Measurements from ENCODE around the gene CORO6. TPM values are rescaled to one million over a fixed set of nuclear protein-coding genes. Genes with fewer than 3 reads are reported as not detected.

The CORO6 gene
- total and polyA plus RNA-seq, 2 of the 13 experiments (the other 11 are each of a cell fraction or from before 2014, with no cell fraction given), result 0.42 to 0.82 TPM

DNA sequence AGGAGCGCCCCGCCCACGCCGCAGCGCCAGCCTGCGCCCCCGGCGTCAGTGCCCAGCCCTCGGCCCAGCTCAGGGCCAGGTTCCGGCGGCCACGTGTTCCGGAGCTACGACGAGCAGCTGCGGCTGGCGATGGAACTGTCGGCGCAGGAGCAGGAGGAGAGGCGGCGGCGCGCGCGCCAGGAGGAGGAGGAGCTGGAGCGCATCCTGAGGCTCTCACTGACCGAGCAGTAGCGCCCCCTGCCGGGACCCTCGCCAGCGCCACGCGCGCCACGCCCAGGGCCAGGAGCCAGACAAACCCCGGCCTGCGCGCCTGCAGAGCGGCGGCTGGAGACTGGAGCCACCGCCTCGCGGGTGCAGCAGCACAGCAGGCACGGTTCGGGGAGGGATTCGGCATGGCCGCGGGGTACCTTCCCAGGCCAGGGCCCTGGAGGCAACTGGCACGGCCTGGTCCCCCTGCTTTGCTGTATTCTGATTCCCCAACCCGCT is 9.3 kb downstream of the CORO6 start (continued):
- TF ChIP-seq ZNF350 (CRISPR knock-in tag; IDR thresholded peaks at IDR 0.05; ENCODE audit: borderline replicate concordance, low read depth) (no peak), ZNF703 (CRISPR knock-in tag; IDR thresholded peaks at IDR 0.05; ENCODE audit: borderline replicate concordance) (no peak), GATAD1 (CRISPR knock-in tag; IDR thresholded peaks at IDR 0.05) (peak; percentile 44; the same call in 1 of the 2 replicates), HMG20B (CRISPR knock-in tag; conservative IDR thresholded peaks at IDR 0.05) (no peak), CREM (IDR thresholded peaks at IDR 0.05) (no peak), CREM (CRISPR knock-in tag; IDR thresholded peaks at IDR 0.05) (no peak), ZBTB40 (IDR thresholded peaks at IDR 0.05) (no peak), ZBTB40 (CRISPR knock-in tag; IDR thresholded peaks at IDR 0.05) (no peak), SMC3 (IDR thresholded peaks at IDR 0.05; ENCODE audit: low read length) (no peak), FIP1L1 (IDR thresholded peaks at IDR 0.05; ENCODE audit: borderline replicate concordance, insufficient read depth, low read depth, low read length) (no peak), NAIF1 (CRISPR knock-in tag; IDR thresholded peaks at IDR 0.05; ENCODE audit: borderline replicate concordance) (no peak), MIER2 (CRISPR knock-in tag; IDR thresholded peaks at IDR 0.05) (peak; percentile 60; the same call in 1 of the 2 replicates), ZNF121 (CRISPR knock-in tag; IDR thresholded peaks at IDR 0.05) (no peak)
- TF ChIP-seq, protein P1, sequence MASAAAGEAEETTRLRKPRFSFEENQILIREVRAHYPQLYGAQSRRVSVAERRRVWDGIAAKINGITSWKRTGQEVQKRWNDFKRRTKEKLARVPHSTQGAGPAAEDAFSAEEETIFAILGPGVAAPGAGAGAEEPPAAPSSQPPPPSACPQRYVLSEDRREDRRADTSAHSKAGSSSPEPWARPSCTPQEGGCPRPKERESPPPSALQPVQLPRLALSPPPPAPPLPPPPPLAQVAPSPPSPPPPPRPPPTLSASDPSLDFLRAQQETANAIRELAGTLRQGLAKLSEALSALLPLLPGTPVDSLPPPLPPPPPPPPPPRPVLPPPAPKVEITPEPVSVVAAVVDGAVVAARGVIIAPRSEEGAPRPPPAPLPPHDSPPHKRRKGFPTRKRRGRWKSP (CRISPR knock-in tag; IDR thresholded peaks at IDR 0.05), result peak; percentile 87
- TF ChIP-seq, protein P2, sequence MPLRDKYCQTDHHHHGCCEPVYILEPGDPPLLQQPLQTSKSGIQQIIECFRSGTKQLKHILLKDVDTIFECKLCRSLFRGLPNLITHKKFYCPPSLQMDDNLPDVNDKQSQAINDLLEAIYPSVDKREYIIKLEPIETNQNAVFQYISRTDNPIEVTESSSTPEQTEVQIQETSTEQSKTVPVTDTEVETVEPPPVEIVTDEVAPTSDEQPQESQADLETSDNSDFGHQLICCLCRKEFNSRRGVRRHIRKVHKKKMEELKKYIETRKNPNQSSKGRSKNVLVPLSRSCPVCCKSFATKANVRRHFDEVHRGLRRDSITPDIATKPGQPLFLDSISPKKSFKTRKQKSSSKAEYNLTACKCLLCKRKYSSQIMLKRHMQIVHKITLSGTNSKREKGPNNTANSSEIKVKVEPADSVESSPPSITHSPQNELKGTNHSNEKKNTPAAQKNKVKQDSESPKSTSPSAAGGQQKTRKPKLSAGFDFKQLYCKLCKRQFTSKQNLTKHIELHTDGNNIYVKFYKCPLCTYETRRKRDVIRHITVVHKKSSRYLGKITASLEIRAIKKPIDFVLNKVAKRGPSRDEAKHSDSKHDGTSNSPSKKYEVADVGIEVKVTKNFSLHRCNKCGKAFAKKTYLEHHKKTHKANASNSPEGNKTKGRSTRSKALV (CRISPR knock-in tag; IDR thresholded peaks at IDR 0.05), result peak; percentile 99
- TF ChIP-seq, protein P3, sequence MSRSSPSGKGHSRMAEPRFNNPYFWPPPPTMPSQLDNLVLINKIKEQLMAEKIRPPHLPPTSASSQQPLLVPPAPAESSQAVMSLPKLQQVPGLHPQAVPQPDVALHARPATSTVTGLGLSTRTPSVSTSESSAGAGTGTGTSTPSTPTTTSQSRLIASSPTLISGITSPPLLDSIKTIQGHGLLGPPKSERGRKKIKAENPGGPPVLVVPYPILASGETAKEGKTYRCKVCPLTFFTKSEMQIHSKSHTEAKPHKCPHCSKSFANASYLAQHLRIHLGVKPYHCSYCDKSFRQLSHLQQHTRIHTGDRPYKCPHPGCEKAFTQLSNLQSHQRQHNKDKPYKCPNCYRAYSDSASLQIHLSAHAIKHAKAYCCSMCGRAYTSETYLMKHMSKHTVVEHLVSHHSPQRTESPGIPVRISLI (CRISPR knock-in tag; IDR thresholded peaks at IDR 0.05; ENCODE audit: borderline replicate concordance), result no peak
